ENCODE measurements around the gene PHF23.
A peak's percentile ranks its signal among the peaks of the same experiment; 100 is the strongest.

PHF23 gene

DNA sequence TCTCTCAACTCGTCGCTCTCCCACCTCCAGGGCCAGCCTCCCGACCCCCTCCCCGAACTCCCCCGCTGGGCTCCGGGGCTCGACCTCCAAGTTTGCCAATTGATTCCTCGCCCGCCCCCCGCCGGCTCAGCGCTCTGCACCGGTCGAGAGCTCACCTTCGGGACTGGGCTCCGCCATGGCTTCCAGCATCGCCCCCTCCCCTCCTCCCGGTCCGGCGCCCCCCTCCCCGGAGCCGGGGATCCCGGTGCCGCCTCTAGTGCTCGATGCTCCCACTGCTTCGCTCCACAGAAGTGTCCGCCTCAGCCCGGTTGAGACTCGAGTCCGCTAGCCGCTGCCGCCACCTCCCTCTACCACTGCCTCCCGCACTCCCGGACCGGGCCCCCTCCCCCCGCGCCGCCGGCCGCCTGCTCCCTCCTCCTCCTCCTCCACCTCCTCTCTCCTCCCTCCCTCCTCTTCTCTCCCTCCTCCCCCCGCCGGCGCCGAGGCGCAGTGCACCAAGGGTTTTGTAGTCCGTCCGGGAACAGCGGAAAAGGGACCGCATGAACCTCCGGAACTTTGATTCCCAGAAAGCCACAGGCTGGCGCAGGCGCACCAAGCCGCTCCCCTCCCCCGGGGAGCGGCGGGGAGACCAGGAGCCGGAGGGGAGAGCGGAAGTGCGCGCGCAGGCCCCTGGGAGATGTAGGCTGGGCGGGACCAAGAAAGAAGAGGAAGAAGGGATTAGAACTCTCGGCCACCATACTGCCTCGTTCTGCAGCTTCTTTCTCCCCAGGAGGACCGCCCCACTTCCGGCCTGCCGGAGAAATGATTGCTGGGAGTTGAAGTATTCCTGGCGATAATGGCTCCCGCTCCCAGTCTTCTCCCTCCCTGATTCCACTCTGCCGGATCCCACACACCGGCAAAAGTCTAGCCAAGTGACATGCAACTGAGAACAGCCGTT, at the start of gene PHF23:
TSS of gene PHF23 (minus strand) at position 367 of the 937 bp plus-strand sequence. CDS start at position 189, 178 bp downstream.
- in situ Hi-C loops (cut with HindIII; ENCODE audit: low pct_ligation_motif_present, low pct_unique_long_range_greater_than_20kb, low sequenced_read_pairs): no loop called here

DNA sequence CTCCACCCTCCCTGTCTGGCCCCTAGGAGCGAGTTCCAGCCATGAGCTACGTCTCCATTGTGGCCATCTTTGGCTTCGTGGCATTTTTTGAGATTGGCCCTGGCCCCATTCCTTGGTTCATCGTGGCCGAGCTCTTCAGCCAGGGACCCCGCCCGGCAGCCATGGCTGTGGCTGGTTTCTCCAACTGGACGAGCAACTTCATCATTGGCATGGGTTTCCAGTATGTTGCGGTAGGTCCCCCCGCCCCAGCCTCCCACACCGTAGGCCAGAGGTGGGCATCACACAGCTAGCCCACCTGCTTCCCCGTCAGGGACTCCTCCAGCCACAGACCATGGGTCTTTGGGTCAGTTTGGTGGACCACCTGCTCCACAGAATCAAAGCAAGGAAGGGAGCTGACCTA, 46.4 kb upstream of the PHF23 start:
- no peak for DNase-seq
- in situ Hi-C loops (cut with HindIII; ENCODE audit: low pct_ligation_motif_present, low pct_unique_long_range_greater_than_20kb, low sequenced_read_pairs): no loop called here

More for the DNA sequence above, at the start of gene PHF23:
- DNase-seq: peak; percentile 99

DNA sequence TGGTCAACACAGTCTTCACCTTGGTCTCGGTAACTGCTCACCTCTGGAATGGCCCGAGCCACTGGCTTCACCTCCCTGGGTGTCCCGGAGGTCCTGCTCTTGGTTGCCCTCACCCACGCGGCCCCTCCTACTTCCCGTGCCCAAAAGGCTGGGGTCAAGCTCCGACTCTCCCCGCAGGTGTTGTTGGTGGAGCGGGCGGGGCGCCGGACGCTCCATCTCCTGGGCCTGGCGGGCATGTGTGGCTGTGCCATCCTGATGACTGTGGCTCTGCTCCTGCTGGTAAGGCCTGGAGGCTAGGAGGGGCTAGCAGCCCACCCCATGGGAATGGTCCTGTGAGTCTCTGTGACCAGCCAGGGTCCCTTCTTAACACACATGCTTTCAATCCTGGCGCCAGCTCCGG, 45.7 kb upstream of the PHF23 start:
- in situ Hi-C loops (cut with HindIII; ENCODE audit: low pct_ligation_motif_present, low pct_unique_long_range_greater_than_20kb, low sequenced_read_pairs): no loop called here
- no peak for DNase-seq

DNA sequence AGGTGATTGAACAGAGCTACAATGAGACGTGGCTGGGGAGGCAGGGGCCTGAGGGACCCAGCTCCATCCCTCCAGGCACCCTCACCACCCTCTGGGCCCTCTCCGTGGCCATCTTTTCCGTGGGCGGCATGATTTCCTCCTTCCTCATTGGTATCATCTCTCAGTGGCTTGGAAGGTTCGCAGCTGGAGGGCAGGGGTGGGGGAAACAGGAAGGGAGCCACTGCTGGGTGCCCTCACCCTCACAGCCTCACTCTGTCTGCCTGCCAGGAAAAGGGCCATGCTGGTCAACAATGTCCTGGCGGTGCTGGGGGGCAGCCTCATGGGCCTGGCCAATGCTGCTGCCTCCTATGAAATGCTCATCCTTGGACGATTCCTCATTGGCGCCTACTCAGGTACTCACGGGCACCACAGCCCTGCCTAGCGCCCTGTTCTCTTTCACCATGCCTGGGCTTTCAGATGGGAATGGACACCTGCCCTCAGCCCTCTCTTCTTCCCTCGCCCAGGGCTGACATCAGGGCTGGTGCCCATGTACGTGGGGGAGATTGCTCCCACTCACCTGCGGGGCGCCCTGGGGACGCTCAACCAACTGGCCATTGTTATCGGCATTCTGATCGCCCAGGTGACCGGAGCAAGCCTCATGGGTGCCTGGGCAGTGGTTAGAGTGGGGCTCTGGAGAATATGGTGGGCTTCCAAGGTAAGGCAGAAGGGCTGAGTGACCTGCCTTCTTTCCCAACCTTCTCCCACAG, 44.4 kb upstream of the PHF23 start:
- no peak for DNase-seq
- in situ Hi-C loops (cut with HindIII; ENCODE audit: low pct_ligation_motif_present, low pct_unique_long_range_greater_than_20kb, low sequenced_read_pairs): no loop called here

DNA sequence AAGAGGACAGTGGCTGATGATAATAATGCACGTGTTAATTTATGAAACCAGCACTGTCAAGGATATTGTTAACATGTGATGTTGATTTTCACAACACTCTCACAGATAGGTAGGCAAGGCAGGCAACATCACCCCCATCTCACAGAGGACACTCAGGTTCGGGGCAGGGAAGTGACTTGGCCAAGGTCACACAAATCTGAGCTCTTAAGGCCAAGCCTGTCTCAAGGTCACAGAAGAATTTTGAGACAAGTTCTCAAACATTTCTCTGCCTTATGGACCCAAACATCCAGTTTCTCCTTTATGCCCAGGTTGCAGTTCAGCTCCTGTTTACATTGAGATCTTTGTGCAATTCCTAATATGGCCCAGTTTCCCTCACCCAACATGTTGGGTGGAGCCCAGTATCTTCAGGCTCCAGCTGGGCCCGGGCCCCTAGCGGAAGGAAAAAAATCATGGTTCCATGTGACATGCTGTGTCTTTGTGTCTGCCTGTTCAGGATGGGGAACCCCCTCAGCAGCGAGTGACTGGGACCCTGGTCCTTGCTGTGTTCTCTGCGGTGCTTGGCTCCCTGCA, 43.6 kb upstream of the PHF23 start:
- DNase-seq: no peak
- in situ Hi-C loops (cut with HindIII; ENCODE audit: low pct_ligation_motif_present, low pct_unique_long_range_greater_than_20kb, low sequenced_read_pairs): no loop called here

DNA sequence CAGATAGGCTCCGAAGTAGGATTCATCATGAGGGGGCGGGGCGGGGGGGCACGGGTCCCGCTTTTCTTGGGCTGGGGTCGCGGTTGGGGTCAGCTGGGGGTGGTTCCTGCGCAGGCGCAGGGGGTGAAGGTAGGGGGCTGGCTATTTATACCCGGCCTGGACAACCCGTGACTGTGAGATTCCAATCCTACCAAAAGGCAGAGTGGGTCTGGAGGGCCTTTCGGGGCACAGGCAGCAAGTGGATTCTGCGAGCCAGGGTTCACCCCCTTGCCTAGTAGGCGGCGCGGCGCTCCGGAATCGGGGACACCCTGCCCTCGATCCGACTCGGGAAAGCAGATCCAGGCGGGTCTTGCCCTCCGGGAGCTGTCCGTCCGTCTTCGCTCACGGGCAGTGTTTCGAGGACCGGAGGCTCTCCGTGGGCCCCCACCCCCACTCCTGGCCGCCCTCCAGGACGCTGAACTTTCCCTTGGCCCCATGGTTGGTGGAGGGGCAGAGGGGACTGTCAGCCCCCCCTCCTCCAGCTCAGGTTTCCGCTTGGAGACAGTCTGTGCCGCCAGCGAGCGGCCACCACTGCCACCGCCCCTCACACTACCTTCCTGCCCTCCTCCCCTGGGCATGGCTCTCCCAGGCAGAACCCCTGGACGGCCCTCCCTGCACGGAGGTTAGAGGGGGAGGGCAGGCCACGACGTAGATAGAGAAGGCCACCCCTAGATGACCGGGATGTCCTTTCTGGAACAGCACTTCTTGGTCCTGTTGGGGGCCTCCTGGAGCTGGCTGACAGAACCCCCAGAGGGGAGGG, 42.9 kb upstream of the PHF23 start:
- DNase-seq: no peak

DNA sequence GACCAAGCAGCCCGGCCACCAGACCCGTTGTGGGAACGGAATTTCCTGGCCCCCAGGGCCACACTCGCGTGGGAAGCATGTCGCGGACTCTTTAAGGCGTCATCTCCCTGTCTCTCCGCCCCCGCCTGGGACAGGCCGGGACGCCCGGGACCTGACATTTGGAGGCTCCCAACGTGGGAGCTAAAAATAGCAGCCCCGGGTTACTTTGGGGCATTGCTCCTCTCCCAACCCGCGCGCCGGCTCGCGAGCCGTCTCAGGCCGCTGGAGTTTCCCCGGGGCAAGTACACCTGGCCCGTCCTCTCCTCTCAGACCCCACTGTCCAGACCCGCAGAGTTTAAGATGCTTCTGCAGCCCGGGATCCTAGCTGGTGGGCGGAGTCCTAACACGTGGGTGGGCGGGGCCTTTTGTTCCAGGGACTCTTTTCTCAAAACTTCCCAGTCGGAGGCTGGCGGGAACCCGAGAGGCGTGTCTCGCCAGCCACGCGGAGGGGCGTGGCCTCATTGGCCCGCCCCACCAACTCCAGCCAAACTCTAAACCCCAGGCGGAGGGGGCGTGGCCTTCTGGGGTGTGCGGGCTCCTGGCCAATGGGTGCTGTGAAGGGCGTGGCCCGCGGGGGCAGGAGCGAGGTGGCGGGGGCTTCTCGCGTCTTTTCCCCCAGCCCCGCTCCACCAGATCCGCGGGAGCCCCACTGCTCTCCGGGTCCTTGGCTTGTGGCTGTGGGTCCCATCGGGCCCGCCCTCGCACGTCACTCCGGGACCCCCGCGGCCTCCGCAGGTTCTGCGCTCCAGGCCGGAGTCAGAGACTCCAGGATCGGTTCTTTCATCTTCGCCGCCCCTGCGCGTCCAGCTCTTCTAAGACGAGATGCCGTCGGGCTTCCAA, 42.1 kb upstream of the PHF23 start, which contains the start of gene SLC2A4:
TSS of gene SLC2A4 (plus strand) at position 645 of the 879 bp plus-strand sequence. CDS start at position 862, 217 bp downstream.
- peak; percentile 97 for DNase-seq
- in situ Hi-C loops (cut with HindIII; ENCODE audit: low pct_ligation_motif_present, low pct_unique_long_range_greater_than_20kb, low sequenced_read_pairs): no loop called here

More for the DNA sequence above, 42.9 kb upstream of the PHF23 start:
- in situ Hi-C loops (cut with HindIII; ENCODE audit: low pct_ligation_motif_present, low pct_unique_long_range_greater_than_20kb, low sequenced_read_pairs): no loop called here

DNA sequence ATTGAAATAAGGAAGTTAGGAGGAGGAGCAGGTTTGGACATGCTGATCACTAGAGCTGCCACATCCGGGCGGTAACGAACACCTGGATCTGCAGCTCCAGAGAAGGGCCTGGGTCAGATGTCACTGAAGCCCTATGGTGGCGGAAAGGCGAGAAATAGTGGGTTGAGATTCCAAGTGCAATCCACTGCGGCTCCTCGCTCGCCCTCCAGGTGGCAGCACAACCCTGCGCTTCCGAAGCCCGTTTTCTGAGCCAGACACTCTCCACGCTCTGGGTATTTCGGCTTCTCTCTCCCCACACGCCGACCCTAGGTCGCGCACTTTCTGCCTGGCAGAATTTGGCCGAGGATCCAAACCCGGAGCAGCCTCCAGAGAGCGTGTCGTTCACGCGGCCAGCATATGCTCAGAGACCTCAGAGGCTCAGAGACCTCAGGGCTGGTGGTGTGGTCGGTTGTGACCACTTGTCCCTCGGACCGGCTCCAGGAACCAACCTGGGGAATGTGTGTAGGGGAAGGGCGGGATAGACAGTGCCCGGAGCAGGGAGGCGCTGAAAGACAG, 41.3 kb upstream of the PHF23 start:
- peak; percentile 87 for DNase-seq
- in situ Hi-C loops (cut with HindIII; ENCODE audit: low pct_ligation_motif_present, low pct_unique_long_range_greater_than_20kb, low sequenced_read_pairs): no loop called here

DNA sequence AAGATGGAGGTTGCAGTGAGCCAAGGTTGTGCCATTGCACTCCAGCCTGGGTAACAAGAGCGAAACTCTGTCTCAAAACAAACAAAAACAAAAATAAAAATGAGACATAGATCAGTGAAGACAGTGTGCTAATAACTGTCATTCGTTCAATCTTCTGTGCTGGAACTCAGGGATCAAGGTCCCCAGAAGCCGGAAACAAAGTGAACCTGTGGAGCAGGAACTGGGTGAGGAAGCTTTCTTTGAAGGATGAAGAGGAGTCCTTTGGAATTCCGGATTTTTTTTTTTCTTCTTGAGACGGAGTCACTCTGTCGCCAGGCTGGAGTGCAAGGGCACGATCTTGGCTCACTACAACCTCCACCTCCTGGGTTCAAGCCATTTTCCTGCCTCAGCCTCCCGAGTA, 40.2 kb upstream of the PHF23 start:
- in situ Hi-C loops (cut with HindIII; ENCODE audit: low pct_ligation_motif_present, low pct_unique_long_range_greater_than_20kb, low sequenced_read_pairs): no loop called here
- no peak for DNase-seq

DNA sequence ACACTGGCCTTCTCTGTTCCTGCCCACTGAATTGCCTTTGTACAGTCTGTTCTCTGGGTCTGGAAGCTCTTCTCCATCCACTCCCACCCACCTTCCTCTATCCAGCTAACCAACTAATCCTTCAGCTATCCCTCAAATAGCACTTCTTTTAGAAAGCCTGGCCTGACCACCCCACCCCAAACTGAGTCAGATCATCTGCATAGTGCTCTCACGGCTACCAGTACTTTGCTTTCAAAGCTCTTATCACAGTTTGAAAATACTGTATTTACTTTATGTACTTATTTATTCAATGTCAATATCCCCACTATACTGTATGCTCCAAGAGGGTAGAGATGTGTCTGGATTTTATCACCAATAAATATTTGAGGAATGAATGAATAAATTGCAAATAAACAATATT, 27.5 kb upstream of the PHF23 start:
- in situ Hi-C loops (cut with HindIII; ENCODE audit: low pct_ligation_motif_present, low pct_unique_long_range_greater_than_20kb, low sequenced_read_pairs): no loop called here
- DNase-seq: no peak

DNA sequence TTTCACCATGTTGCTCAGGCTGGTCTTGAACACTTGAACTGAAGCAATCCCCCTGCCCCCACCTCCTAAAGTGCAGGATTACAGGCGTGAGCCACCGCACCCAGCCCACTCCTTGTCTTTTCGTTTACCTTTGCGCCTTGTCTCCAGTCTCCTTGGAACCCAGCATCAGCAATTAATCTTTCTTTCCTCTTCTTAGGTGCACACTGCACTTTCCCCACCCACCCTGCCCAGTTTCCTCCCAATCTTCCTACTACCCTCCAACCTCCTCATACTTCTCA, 24.5 kb upstream of the PHF23 start:
- no peak for DNase-seq
- in situ Hi-C loops (cut with HindIII; ENCODE audit: low pct_ligation_motif_present, low pct_unique_long_range_greater_than_20kb, low sequenced_read_pairs): no loop called here

DNA sequence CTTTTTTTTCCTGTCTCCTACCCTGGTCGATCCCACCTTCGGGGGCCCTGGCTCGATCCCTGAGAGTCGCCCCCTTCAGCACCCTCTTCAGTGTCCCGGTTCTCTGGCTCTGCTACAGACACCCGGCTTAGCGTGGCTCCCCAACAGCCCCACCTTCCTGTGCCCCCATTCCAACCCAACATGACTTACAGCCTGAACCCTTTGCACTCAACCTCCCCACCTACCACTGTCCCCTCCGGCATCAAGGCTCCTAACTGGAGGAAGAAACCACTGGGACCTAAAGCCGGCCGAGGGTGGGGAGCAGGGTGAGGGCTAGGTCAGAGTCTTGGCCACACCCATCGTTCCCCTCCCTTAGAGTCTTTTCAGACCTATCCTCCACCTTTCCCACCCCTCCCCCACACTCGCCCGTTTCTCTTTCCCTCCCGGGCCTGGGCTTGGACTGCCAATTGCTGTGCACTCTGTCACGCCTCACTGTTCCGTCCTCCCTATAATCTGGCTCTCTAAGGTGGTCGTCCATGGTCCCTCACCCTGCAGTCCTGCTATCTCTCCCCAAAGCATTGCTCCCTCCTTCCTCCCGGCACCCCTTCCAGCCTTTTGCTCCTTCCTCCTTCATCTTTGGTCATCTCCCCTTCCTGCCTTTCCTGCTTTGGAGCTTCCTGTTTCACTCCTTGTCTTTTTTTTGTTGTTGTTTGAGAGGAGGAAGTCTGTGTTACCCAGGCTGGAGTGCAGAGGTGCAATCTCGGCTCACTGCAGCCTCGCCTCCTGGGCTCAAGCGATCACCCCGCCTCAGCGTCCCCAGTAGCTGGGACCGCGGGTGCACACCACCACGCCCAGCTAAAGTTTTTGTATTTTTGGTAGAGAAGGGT, 23.9 kb upstream of the PHF23 start:
- DNase-seq: no peak
- in situ Hi-C loops (cut with HindIII; ENCODE audit: low pct_ligation_motif_present, low pct_unique_long_range_greater_than_20kb, low sequenced_read_pairs): no loop called here

DNA sequence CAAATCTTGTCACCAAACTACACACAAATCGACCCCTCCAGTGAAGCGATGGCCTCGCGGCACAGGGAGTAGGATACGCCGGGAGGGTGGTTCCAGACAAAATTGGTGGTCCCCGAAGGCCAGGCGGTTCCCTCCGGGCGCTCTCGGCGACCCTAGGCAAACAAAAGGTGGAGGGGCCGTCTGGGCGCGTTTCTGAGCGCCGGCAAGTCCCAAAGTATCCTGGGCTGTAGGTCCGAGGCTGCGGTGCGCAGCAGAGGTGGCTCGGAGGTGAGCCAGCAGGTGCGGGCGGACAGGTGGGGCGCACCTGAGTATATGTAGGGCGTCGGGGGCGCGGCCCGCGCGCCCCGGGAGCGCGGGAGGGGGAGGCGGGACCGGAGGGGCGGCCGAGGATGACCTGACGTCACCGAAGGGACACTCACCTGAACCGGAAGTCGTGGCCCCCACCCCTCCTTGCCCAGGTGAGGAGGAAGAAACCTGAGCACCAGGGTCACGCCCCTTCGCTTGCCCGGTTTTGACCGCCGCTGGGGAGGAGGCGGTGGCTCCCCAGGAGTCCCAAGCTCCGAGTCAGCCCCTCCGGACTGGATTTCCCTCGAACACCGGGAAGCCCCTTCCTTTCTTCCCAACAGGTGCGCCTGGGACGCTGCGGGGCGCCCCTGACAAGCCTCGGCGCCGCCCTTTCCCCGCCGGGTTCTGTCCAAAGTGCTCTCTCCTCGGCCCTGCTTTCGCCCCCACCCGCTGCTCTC, 23.1 kb upstream of the PHF23 start, which contains the start of gene CLDN7:
TSS of gene CLDN7 (minus strand) at position 287 of the 743 bp plus-strand sequence. CDS start 435 bp downstream, outside the sequence.
- DNase-seq: no peak
- in situ Hi-C loops (cut with HindIII; ENCODE audit: low pct_ligation_motif_present, low pct_unique_long_range_greater_than_20kb, low sequenced_read_pairs): no loop called here

DNA sequence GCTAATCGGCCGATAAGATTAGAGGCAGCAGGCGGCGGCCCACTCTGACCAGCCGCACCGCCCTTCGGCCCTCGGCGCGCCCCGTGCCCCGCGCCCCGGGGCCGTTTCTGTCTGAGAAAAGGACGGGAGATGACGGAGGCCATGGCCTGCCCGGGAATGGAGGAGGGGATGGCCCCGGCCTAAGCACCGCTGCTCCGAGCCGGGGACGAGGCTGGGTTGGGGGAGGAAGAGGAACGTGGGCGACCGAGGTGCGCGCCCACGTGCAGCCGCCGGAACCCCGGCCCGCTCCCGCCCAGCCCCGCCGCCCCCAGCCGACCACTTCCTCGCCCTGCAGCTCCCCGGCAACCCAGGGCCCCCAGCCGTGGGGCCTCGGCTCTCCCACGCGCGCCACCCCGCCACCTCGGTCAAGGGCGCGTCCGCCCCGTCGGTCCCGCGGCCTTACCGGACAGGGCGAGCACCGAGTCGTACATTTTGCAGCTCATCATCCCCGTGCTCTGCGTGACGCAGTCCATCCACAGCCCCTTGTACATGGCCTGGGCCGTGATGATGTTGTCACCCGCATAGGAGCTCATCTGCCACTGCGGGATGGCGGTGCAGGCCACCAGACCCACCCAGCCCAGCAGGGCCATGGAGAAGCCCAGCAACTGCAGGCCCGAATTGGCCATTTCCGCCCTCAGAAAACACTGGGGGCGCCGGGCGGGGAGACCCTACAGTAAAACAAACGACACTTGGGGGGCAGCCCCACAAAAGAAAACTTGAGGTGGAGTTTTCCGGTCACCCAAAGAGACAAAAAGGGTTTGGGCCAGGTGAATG, 22.3 kb upstream of the PHF23 start:
- in situ Hi-C loops (cut with HindIII; ENCODE audit: low pct_ligation_motif_present, low pct_unique_long_range_greater_than_20kb, low sequenced_read_pairs): no loop called here
- DNase-seq: no peak

Data from ACHN (cell line).